Epithelial cell of proximal tubule (primary cell): Measurements from ENCODE around the gene PELI2. TPM values are rescaled to one million over a fixed set of nuclear protein-coding genes. Genes with fewer than 3 reads are reported as not detected.

ENCODE experiments used
- DNase-seq: peaks from one replicate; pipeline ENCODE4 v3.0.0-alpha.2; 2011; ENCODE audit warnings: low read depth
- H3K4me3 ChIP-seq: 2 replicates; pipeline ENCODE4 v1.5.1; 2011; ENCODE audit warnings: low read depth, mild to moderate bottlenecking, low read length
- CTCF ChIP-seq: conservative IDR thresholded peaks from 2 replicates; pipeline ENCODE4 v1.5.1; 2012; ENCODE audit warnings: low read depth, mild to moderate bottlenecking, low read length
- total RNA-seq: library from RNA; depleted of rRNA; stranded (reverse); fragments of >200 nt; gene quantifications from 2 replicates; pipeline ENCODE4 v1.2.3, GENCODE V29; 2015

The PELI2 gene
- total RNA-seq, 1 donor from 2014 or later, result 6.6 TPM

GRCh38 chr14:56087671-56088471 lies 30.3 kb upstream of the PELI2 start:
- no peak overlapping the region for H3K4me3 ChIP-seq
- no peak for DNase-seq
- TF ChIP-seq CTCF, result no peak

GRCh38 chr14:56088941-56089340 lies 29.3 kb upstream of the PELI2 start:
- H3K4me3 ChIP-seq, result no peak overlapping the region
- no peak for TF ChIP-seq CTCF
- no peak for DNase-seq

GRCh38 chr14:56092763-56093162 lies 25.4 kb upstream of the PELI2 start:
- no peak overlapping the region for H3K4me3 ChIP-seq
- TF ChIP-seq CTCF, result no peak
- no peak for DNase-seq

GRCh38 chr14:56094076-56094475 lies 24.1 kb upstream of the PELI2 start:
- no peak for TF ChIP-seq CTCF
- no peak for DNase-seq
- H3K4me3 ChIP-seq, result no peak overlapping the region

GRCh38 chr14:56098021-56098420 lies 20.2 kb upstream of the PELI2 start:
- DNase-seq, result no peak
- TF ChIP-seq CTCF, result no peak
- no peak overlapping the region for H3K4me3 ChIP-seq

GRCh38 chr14:56099081-56099797 lies 19.0 kb upstream of the PELI2 start:
- TF ChIP-seq CTCF, result no peak
- peak; percentile 42 for DNase-seq
- H3K4me3 ChIP-seq, result no peak overlapping the region
